CD4-positive, alpha-beta T cell treated with Interleukin-21 for 1 hour (primary cell): Measurements from ENCODE around the gene ARL16.

Experiments used
- DNase-seq: peaks from one replicate; pipeline ENCODE4 v3.0.0-alpha.2; 2020

The ARL16 gene

GRCh38 chr17:81666342-81667191 is 17.0 kb downstream of the ARL16 start, which contains the start of the genes CCDC137 and OXLD1:
Gene CCDC137 (plus strand): TSS chr17:81666737. CDS start chr17:81666767, 30 bp downstream.
Gene OXLD1 (minus strand): TSS chr17:81666605. CDS start chr17:81666577, 28 bp downstream.
- DNase-seq = peak; percentile 92

GRCh38 chr17:81666092-81666341 is 17.6 kb downstream of the ARL16 start:
- peak; percentile 28 for DNase-seq

GRCh38 chr17:81665205-81666091 is 18.1 kb downstream of the ARL16 start:
- peak; percentile 40 for DNase-seq

GRCh38 chr17:81664051-81664470 is 19.5 kb downstream of the ARL16 start:
- no peak for DNase-seq

- DNase-seq = no peak
Measured at GRCh38 chr17:81662002-81662401, 21.6 kb downstream of the ARL16 start.

GRCh38 chr17:81660441-81660840 is 23.2 kb downstream of the ARL16 start:
- DNase-seq = no peak

GRCh38 chr17:81659038-81659437 is 24.6 kb downstream of the ARL16 start:
- DNase-seq = no peak

GRCh38 chr17:81656835-81657234 is 26.8 kb downstream of the ARL16 start:
- DNase-seq = no peak

GRCh38 chr17:81656118-81656743 is 27.4 kb downstream of the ARL16 start, which contains the start of gene PDE6G:
Gene PDE6G (minus strand): TSS chr17:81656542. CDS start chr17:81653305, 3,237 bp downstream.
- DNase-seq = no peak

- no peak for DNase-seq
Measured at GRCh38 chr17:81655378-81656117, 28.0 kb downstream of the ARL16 start.

- DNase-seq = no peak
Measured at GRCh38 chr17:81652906-81653771, 30.5 kb downstream of the ARL16 start.

- DNase-seq = no peak
Measured at GRCh38 chr17:81651692-81652091, 31.9 kb downstream of the ARL16 start.

GRCh38 chr17:81650951-81651350 is 32.6 kb downstream of the ARL16 start:
- no peak for DNase-seq

GRCh38 chr17:81648707-81649085 is 34.9 kb downstream of the ARL16 start:
- no peak for DNase-seq

GRCh38 chr17:81648013-81648706 is 35.4 kb downstream of the ARL16 start:
- no peak for DNase-seq

- no peak for DNase-seq
Measured at GRCh38 chr17:81647640-81648012, 36.0 kb downstream of the ARL16 start.

GRCh38 chr17:81646869-81647600 is 36.6 kb downstream of the ARL16 start:
- no peak for DNase-seq

- no peak for DNase-seq
Measured at GRCh38 chr17:81644976-81645952, 38.3 kb downstream of the ARL16 start.

- DNase-seq = no peak
Measured at GRCh38 chr17:81644496-81644895, 39.1 kb downstream of the ARL16 start.
